ENCODE data around the gene DIPK1C. TPM values are rescaled to one million over a fixed set of nuclear protein-coding genes. Genes with fewer than 3 reads are reported as not detected.

DIPK1C gene
- polyA plus RNA-seq, 4 donors, result 0.10 to 0.43 TPM; not detected in 2

DNA sequence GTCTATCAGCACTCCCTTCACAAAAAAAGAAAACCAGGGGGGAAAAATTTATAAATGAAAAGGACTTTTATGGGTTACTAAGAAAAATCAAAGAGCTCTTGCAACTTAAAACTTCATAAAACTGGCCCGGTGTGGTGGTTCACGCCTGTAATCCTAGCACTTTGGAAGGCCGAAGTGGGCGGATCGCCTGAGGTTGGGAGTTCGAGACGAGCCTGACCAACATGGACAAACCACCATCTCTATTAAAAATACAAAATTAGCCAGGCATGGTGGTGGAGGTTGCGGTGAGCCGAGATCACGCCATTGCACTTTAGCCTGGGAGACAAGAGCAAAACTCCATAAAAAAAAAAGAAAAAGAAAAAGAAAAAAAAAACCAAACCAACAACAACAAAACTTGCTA, 1.7 kb downstream of the DIPK1C start:
- Histone ChIP-seq H3K27me3 (ENCODE audit: control insufficient read depth in 3 of 3, insufficient read depth in 3 of 3, low read length in 3 of 3) (peaks cover 9 to 56% (median 12%) of the 10 kb centered on the region in 3 donors), H3K36me3 (ENCODE audit: control insufficient read depth in 3 of 3, insufficient read depth in 2 of 3, low read depth in 1 of 3, low read length in 3 of 3) (no peaks in the 10 kb centered on the region), H3K9me3 (ENCODE audit: control insufficient read depth in 2 of 2, insufficient read depth in 1 of 2, low read depth in 1 of 2, low read length in 1 of 2) (no peaks in the 10 kb centered on the region), H3K4me1 (ENCODE audit: control insufficient read depth in 3 of 3, insufficient read depth in 2 of 3, low read depth in 1 of 3, low read length in 2 of 3) (peaks cover 0 to 4% (median 3%) of the 10 kb centered on the region in 3 donors), H3K4me3 (ENCODE audit: low read depth in 1 of 3, low read length in 3 of 3) (no peak overlapping the region), H3K27ac (ENCODE audit: low read depth in 1 of 3, low read length in 2 of 3) (no peak overlapping the region)
- FAIRE-seq (no peak), DNase-seq (no peak)
- WGBS, 3 donors, result 87 to 95% (median 92%) methylated on average over 10 of the region's 10 CpGs

DNA sequence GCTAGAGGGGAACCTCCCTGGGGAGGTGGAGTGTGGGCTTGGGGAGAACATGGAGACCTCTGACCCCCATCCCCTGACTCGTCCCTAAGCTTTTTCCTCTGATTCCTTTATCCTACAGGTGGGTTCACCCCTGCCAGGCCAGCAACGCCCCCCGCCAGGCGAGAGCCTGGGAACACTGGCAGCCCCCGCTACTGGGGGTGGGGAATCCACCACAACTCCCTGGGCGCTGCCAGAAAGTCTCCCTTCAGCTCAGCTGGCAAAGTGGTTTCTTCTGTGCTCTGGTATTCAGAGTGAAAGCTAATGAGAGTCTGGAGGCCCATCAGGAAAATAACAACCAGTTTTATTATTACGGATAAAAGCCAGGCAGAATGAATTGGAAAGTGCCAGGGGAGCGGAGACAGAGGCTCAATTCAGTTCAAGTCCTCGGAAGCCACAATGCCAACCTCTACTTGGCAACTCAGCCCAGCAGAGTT, 2.8 kb downstream of the DIPK1C start:
- 90 to 92% (median 91%) methylated on average over 9 of the region's 9 CpGs for WGBS, 3 donors
- DNase-seq (no peak), FAIRE-seq (no peak)
- H3K4me1 ChIP-seq (ENCODE audit: control insufficient read depth in 3 of 3, insufficient read depth in 2 of 3, low read depth in 1 of 3, low read length in 2 of 3), result peaks cover 0 to 4% (median 3%) of the 10 kb centered on the region in 3 donors
- H3K27me3 ChIP-seq (ENCODE audit: control insufficient read depth in 3 of 3, insufficient read depth in 3 of 3, low read length in 3 of 3), result peaks cover 9 to 48% (median 12%) of the 10 kb centered on the region in 3 donors
- no peak overlapping the region for H3K4me3 ChIP-seq (ENCODE audit: low read depth in 1 of 3, low read length in 3 of 3)
- no peak overlapping the region for H3K27ac ChIP-seq (ENCODE audit: low read depth in 1 of 3, low read length in 2 of 3)
- H3K9me3 ChIP-seq (ENCODE audit: control insufficient read depth in 2 of 2, insufficient read depth in 1 of 2, low read depth in 1 of 2, low read length in 1 of 2), result no peaks in the 10 kb centered on the region
- H3K36me3 ChIP-seq (ENCODE audit: control insufficient read depth in 3 of 3, insufficient read depth in 2 of 3, low read depth in 1 of 3, low read length in 3 of 3), result no peaks in the 10 kb centered on the region

DNA sequence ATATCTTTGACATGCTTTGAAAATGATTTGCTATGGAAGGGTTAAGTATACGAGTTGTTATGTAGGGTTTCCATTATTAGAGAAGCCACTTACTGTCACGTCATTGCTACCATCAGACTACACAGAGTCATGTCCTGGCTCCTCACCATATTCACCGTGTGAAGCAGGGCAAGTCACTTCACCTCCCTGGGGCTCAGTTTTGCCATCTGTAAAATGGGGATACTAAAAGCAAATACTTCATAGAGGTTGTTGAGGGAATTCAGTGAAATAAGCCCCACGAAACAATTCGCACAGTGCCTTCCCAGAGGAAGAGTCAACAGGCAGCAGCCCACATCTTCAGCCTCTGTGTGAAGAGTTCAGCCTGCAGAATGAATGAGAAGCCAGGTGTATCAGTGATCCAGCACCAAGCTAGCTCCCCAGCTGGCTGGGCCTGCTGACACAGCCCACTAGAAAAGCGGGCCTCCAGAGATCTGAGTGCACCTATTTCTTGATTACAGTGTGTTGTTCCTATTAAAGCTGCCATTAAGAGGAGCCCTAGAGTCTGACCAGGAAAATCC, 3.4 kb downstream of the DIPK1C start:
- H3K4me1 ChIP-seq (ENCODE audit: control insufficient read depth in 3 of 3, insufficient read depth in 2 of 3, low read depth in 1 of 3, low read length in 2 of 3), result peaks cover 0 to 4% (median 3%) of the 10 kb centered on the region in 3 donors
- H3K4me3 ChIP-seq (ENCODE audit: low read depth in 1 of 3, low read length in 3 of 3), result no peak overlapping the region
- H3K27ac ChIP-seq (ENCODE audit: low read depth in 1 of 3, low read length in 2 of 3), result no peak overlapping the region
- H3K9me3 ChIP-seq (ENCODE audit: control insufficient read depth in 2 of 2, insufficient read depth in 1 of 2, low read depth in 1 of 2, low read length in 1 of 2), result no peaks in the 10 kb centered on the region
- WGBS, 3 donors, result 92 to 93% (median 92%) methylated on average over 6 of the region's 6 CpGs
- H3K27me3 ChIP-seq (ENCODE audit: control insufficient read depth in 3 of 3, insufficient read depth in 3 of 3, low read length in 3 of 3), result peaks cover 9 to 45% (median 12%) of the 10 kb centered on the region in 3 donors
- DNase-seq, result no peak
- H3K36me3 ChIP-seq (ENCODE audit: control insufficient read depth in 3 of 3, insufficient read depth in 2 of 3, low read depth in 1 of 3, low read length in 3 of 3), result no peaks in the 10 kb centered on the region
- FAIRE-seq, result no peak

DNA sequence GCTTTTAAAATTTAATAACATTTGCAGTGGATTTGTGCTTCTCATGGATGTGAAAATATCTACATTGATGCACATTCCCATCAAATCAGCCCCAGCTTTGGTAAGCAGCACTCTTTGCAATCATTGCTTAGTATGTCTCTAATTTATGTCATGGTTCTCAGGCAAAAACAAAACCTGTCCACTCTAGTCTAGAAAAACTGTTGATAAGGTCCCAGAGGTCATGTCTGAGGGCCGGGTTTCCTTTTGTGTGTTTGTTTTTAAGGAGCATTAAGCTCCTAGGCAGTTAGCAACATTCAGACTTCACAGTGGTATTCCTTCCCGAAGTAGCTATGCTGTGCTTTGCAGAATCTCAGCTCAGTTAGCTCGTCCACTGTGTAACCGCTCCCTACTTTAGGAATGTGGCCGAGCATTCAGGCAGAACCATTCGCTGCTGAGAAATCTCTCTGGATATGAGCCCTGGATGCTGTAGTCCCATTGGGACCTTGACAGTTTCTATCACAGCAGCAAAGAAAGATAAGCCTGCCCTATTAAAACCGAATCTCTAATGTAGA, 4.0 kb downstream of the DIPK1C start:
- H3K36me3 ChIP-seq (ENCODE audit: control insufficient read depth in 3 of 3, insufficient read depth in 2 of 3, low read depth in 1 of 3, low read length in 3 of 3), result no peaks in the 10 kb centered on the region

DNA sequence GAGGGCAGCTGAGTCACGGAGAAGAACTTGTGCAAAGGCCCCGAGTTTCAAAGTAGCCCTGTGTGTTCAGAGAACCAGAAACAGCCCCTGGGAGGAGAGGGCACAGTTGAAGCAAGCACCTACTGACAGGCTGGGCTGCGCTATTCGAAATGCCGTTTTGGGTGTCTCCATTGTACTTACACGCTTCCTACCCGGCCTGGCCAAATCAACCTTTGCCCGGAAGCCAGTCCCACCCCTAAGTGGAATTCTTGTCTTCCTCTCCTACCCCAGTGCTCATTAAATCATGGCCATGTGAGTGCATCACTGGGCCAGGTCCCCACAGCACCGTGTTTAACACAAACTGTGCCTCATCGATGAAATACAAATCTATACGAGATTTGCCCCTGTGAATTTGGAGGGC, 6.0 kb downstream of the DIPK1C start:
- 35 to 74% (median 62%) methylated on average over 11 of the region's 11 CpGs for WGBS, 3 donors
- FAIRE-seq (no peak), DNase-seq (peak in 1 of 2 donors; percentile 54)
- H3K4me3 ChIP-seq (ENCODE audit: low read depth in 1 of 3, low read length in 3 of 3), result no peak overlapping the region
- peaks cover 2 to 23% (median 9%) of the 10 kb centered on the region in 3 donors for H3K27me3 ChIP-seq (ENCODE audit: control insufficient read depth in 3 of 3, insufficient read depth in 3 of 3, low read length in 3 of 3)
- no peaks in the 10 kb centered on the region for H3K9me3 ChIP-seq (ENCODE audit: control insufficient read depth in 2 of 2, insufficient read depth in 1 of 2, low read depth in 1 of 2, low read length in 1 of 2)
- no peaks in the 10 kb centered on the region for H3K36me3 ChIP-seq (ENCODE audit: control insufficient read depth in 3 of 3, insufficient read depth in 2 of 3, low read depth in 1 of 3, low read length in 3 of 3)
- H3K4me1 ChIP-seq (ENCODE audit: control insufficient read depth in 3 of 3, insufficient read depth in 2 of 3, low read depth in 1 of 3, low read length in 2 of 3), result peaks cover 0 to 4% (median 3%) of the 10 kb centered on the region in 3 donors
- H3K27ac ChIP-seq (ENCODE audit: low read depth in 1 of 3, low read length in 2 of 3), result no peak overlapping the region

More for the DNA sequence above, 4.0 kb downstream of the DIPK1C start:
- 64 to 77% (median 69%) methylated on average over 7 of the region's 7 CpGs for WGBS, 3 donors
- no peaks in the 10 kb centered on the region for H3K9me3 ChIP-seq (ENCODE audit: control insufficient read depth in 2 of 2, insufficient read depth in 1 of 2, low read depth in 1 of 2, low read length in 1 of 2)
- H3K4me1 ChIP-seq (ENCODE audit: control insufficient read depth in 3 of 3, insufficient read depth in 2 of 3, low read depth in 1 of 3, low read length in 2 of 3), result peaks cover 0 to 4% (median 3%) of the 10 kb centered on the region in 3 donors
- no peak overlapping the region for H3K4me3 ChIP-seq (ENCODE audit: low read depth in 1 of 3, low read length in 3 of 3)
- FAIRE-seq (no peak), DNase-seq (no peak)
- H3K27me3 ChIP-seq (ENCODE audit: control insufficient read depth in 3 of 3, insufficient read depth in 3 of 3, low read length in 3 of 3), result peaks cover 9 to 38% (median 11%) of the 10 kb centered on the region in 3 donors
- no peak overlapping the region for H3K27ac ChIP-seq (ENCODE audit: low read depth in 1 of 3, low read length in 2 of 3)

DNA sequence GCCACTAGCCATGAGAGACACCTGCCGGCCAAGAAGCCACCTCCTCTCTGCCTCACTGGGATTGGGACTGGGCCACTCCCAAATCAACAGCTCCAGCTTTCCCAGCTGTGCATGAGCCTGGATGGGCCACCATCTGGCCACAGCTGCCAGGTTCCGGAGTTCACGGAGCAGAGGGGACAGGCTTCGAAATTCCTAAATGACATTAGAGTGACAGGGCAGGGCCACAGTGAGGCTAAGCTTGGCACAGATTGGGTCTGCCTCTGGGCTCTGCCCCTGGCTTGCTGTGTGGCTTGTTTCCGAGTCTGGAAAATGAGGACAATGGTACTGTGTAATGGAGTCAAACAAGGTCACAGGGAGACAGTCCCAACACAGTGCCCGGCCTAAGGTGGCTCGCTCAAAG, 6.5 kb downstream of the DIPK1C start:
- FAIRE-seq (no peak), DNase-seq (peak in 1 of 2 donors; percentile 19)
- Histone ChIP-seq H3K4me3 (ENCODE audit: low read depth in 1 of 3, low read length in 3 of 3) (no peak overlapping the region), H3K36me3 (ENCODE audit: control insufficient read depth in 3 of 3, insufficient read depth in 2 of 3, low read depth in 1 of 3, low read length in 3 of 3) (no peaks in the 10 kb centered on the region), H3K27me3 (ENCODE audit: control insufficient read depth in 3 of 3, insufficient read depth in 3 of 3, low read length in 3 of 3) (peaks cover 0 to 18% (median 7%) of the 10 kb centered on the region in 3 donors), H3K4me1 (ENCODE audit: control insufficient read depth in 3 of 3, insufficient read depth in 2 of 3, low read depth in 1 of 3, low read length in 2 of 3) (peaks cover 0 to 4% (median 3%) of the 10 kb centered on the region in 3 donors), H3K27ac (ENCODE audit: low read depth in 1 of 3, low read length in 2 of 3) (no peak overlapping the region), H3K9me3 (ENCODE audit: control insufficient read depth in 2 of 2, insufficient read depth in 1 of 2, low read depth in 1 of 2, low read length in 1 of 2) (no peaks in the 10 kb centered on the region)
- 57 to 70% (median 63%) methylated on average over 7 of the region's 7 CpGs for whole genome bisulfite sequencing, 3 donors

DNA sequence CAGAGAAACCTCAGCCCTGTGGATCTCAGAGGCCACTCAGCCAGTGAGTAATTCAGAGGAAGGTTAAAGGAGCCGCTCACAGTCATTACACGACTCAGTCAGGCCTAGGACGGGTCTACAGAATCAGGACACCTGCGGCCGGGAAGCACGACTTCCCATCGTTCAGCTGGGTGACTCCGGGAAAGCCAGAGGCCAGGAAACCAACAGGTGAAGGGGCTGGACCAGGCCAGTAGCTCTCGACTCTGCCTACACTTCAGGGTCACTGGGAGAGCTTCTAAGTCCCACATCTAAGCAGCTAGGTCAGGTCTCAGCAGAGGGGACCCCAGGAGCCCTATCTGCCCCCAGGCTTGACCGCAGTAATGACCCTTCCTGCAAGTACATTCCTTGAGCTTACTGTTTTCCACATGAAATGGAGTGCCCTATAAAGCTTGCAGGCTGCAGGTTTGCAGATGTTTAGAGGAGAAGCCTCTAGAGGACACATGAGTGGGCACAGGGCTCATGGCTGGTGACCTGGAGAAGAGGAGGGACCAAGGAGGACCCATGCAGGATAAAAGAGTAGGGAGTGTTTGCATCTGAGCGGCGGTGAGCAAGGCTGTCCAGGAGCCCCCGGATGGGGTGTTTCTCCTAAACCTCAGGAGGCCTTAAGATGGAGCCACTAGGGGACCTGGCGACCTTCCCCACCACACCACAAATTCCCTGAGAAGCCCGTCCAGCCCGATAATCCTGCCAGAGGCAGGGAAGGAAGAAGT, 9.5 kb downstream of the DIPK1C start:
- H3K4me3 ChIP-seq (ENCODE audit: low read depth in 1 of 3, low read length in 3 of 3), result no peak overlapping the region
- no peak overlapping the region for H3K27ac ChIP-seq (ENCODE audit: low read depth in 1 of 3, low read length in 2 of 3)
- peaks cover 0 to 4% (median 3%) of the 10 kb centered on the region in 3 donors for H3K4me1 ChIP-seq (ENCODE audit: control insufficient read depth in 3 of 3, insufficient read depth in 2 of 3, low read depth in 1 of 3, low read length in 2 of 3)
- WGBS, 3 donors, result 90 to 91% (median 91%) methylated on average over 16 of the region's 16 CpGs
- DNase-seq (no peak), FAIRE-seq (no peak)
- H3K9me3 ChIP-seq (ENCODE audit: control insufficient read depth in 2 of 2, insufficient read depth in 1 of 2, low read depth in 1 of 2, low read length in 1 of 2), result no peaks in the 10 kb centered on the region
- peaks cover 0 to 2% (median 0%) of the 10 kb centered on the region in 3 donors for H3K27me3 ChIP-seq (ENCODE audit: control insufficient read depth in 3 of 3, insufficient read depth in 3 of 3, low read length in 3 of 3)
- H3K36me3 ChIP-seq (ENCODE audit: control insufficient read depth in 3 of 3, insufficient read depth in 2 of 3, low read depth in 1 of 3, low read length in 3 of 3), result no peaks in the 10 kb centered on the region

DNA sequence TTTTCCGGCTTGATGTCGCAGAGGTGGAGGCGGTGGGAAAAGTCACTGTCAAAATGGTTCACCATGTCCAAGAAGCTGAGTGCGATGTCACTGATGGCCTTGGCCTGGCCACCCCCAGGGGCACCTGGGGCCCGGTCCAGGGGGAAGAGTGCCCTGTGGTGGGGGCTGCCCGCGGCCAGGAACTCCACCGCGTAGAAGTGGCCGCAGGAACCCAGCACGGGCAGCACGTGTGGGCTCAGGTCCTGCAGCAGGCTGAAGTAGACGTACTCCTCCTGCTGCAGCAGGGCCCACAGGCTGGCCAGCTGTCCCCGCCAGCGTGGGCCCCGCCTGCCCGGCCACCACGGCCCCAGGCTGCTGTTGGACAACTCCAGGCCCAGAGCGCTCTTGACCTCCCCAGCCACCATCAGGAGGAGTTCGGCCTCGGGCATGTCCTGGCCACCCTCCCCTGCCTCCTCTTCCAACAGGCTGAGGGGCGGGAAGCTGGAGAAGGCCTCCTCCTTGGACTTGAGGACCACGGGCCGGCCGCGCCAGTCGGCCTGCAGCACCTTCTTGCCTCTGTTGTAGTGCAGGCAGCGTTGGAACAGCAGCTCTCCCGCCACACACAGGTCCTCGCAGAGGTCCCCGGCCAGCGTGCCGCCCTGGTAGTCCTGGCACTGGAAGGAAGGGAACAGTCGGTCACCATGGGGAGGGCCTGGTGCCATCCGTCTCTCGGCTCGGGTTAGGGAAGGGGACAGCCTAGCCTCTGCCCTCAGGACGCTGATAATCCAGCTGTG, 10.3 kb downstream of the DIPK1C start:
- 91 to 95% (median 94%) methylated on average over 35 to 38 of the region's 38 CpGs for WGBS, 3 donors
- no peak for FAIRE-seq

More for the DNA sequence above, 10.3 kb downstream of the DIPK1C start:
- H3K27me3 ChIP-seq (ENCODE audit: control insufficient read depth in 3 of 3, insufficient read depth in 3 of 3, low read length in 3 of 3), result peaks cover 0 to 2% (median 0%) of the 10 kb centered on the region in 3 donors
- H3K27ac ChIP-seq (ENCODE audit: low read depth in 1 of 3, low read length in 2 of 3), result no peak overlapping the region
- H3K36me3 ChIP-seq (ENCODE audit: control insufficient read depth in 3 of 3, insufficient read depth in 2 of 3, low read depth in 1 of 3, low read length in 3 of 3), result no peaks in the 10 kb centered on the region
- peaks cover 0 to 4% (median 3%) of the 10 kb centered on the region in 3 donors for H3K4me1 ChIP-seq (ENCODE audit: control insufficient read depth in 3 of 3, insufficient read depth in 2 of 3, low read depth in 1 of 3, low read length in 2 of 3)
- no peak for DNase-seq
- H3K4me3 ChIP-seq (ENCODE audit: low read depth in 1 of 3, low read length in 3 of 3), result no peak overlapping the region
- no peaks in the 10 kb centered on the region for H3K9me3 ChIP-seq (ENCODE audit: control insufficient read depth in 2 of 2, insufficient read depth in 1 of 2, low read depth in 1 of 2, low read length in 1 of 2)
